NCI-H1930 (cell line): Measurements from ENCODE around the gene TUBA4A.

Source experiments
- DNase-seq, 2 experiments: peaks; one replicate each; lab custom pipeline; 2025; lab: John Stamatoyannopoulos, UW

TUBA4A gene

DNA sequence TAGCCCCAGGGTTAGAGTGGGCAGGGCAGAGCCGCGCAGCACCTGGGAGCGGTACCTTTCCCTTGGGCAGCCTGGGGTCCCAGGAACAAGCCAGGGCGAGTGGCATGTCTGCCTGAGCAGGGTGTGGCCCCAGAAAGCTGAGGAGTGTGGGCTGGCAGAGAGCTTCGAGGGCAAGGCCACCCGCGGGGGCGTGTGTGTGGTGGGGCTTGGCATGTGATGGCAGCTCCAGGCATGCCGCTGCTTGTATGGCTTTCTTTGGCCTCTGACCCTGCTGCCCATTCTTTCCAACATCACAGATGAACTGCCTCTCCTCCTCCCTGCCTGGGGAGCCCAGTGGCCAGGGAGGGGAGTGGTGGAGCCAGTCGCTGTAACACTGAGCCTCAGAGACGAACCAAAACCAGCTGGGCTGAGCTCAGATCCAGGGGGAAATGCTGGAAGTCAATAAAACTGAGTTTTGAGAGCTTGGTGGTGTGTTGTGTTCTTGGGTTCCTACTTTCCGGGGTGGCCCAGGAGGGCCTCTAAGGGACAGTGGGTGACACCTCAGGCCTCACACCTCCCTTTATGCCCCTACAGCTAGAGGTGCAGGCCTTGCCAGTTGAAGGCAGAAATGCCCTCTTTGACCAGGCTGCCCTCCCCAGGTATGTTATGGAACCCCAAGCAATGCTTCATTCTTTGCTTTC is 32.9 kb upstream of the TUBA4A start:
- DNase-seq, result no peak

DNA sequence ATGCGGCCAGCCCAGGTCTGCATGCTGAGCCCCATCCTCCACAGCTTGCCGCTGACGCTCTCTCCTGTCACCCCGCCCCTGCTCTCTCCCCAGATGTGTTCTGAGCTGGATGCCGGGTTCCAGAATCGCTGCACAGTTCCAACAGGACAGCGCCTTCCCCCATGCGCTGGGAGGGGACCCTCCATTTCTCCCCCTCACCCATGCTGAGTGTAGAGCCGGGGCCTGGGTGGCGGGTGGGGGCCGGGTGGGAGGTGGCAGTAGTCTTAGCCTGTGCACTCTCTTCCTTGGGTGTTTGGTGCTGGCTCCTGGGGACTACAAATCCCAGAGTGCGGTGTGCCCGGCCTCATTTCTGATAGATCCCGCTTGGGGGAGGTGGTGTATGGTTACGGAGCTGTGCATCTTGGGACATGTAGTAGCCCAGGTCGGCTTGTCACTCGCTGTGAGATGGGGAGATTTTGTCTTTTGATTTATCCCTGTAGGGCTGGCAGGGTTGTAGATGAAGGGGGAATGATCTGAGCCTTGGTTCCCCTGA is 32.2 kb upstream of the TUBA4A start:
- DNase-seq, result peak in 1 of 2 experiments; percentile 38

DNA sequence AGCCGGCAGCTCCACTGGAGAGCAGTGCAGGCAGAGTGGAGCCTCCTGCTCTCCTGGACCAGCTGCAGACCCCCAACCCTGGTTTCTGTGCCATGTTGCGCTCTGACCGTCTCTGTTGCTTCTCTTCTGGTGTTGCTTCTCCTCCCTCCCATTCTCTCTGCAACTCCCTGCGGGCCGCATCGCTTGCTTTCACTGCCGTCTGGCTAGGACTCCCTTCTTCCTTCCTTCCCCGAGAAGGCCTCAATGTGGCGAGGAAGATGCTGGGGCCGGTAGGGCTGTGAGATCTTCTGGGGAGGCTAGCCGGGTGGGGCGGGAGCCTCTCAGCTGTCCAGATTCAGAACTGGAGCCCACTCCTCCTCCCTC is 31.6 kb upstream of the TUBA4A start:
- no peak for DNase-seq

DNA sequence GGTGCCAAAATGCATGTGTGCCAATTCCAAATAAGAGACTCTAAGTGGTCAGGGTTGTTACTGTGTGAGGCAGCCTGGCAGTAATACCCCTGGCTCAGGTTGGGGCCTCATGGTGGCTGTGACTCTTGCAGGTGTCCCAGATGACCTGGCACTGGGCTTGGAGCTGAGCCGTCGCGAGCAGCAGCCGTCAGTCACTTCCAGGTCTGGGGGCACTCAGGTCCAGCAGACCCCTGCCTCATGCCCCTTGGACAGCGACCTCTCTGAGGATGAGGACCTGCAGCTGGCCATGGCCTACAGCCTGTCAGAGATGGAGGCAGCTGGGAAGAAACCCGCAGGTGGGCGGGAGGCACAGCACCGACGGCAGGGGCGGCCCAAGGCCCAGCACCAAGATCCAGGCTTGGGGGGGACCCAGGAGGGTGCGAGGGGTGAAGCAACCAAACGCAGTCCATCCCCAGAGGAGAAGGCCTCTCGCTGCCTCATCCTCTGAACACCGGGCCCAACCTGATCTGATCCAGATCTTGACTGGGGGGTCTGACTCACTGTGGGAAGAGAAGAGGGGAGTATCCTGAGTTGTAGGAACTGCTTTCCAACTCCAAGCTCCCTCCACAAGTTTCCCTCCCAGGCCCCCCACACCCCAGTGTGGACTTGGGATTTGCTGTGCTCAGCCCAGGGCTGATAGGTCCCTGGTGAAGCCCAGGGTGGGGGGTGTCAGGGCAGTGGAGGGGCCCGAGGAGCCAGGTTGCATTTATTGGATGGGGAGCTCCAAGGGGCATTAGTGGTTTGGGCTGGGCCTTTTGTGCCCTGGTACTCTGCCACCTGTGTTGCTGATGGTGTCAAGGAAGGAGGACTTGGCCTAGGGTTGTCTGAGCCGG is 31.0 kb upstream of the TUBA4A start:
- no peak for DNase-seq

DNA sequence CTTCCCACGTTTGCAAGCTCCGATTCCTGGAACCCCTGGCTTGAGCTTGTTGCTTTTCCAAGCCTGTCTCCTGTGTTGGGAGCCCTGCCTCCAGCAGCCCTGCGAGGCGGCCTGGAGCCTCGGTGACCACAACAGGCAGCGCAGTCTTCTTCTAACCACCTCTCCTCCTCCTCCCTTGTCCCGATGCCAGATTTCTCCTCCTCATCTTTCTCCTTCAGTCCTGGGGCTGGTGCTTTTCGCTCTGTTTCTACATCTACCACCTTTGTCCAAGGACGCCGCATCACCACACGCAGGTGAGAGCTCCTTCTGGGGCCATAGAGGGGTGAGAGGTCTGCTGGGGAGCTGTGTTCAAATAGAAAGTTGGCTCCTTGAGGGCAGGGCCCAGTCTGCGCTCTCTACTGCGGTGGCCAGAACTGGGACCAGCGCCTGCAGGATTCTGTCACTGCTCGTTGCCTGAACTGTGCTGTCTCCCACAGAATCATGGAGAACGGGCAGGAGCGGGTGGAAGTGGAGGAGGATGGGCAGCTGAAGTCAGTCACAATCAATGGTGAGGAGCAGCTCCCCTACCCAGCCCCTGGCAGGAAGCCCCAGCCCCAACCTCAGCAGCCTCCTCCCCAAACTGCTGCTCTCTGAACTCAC is 29.3 kb upstream of the TUBA4A start:
- DNase-seq, result no peak

DNA sequence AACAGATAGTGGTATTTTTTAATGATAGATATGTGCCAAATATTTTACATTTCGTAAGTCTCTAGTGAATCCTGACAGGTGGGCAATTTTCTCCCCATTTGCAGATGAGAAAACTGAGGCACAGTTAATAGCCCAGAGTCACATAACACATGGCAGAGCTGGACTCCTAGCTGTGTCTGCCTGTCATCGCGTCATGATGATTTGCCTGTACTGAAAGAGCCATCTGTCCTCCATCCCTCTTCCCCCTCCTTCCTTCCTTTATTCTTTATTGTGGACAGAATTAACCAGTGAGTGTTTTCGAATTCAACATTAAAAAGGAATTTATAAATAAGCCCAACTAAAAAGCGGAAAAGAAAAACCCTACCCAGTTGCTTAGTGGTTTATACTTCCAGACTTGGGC is 28.7 kb upstream of the TUBA4A start:
- no peak for DNase-seq

DNA sequence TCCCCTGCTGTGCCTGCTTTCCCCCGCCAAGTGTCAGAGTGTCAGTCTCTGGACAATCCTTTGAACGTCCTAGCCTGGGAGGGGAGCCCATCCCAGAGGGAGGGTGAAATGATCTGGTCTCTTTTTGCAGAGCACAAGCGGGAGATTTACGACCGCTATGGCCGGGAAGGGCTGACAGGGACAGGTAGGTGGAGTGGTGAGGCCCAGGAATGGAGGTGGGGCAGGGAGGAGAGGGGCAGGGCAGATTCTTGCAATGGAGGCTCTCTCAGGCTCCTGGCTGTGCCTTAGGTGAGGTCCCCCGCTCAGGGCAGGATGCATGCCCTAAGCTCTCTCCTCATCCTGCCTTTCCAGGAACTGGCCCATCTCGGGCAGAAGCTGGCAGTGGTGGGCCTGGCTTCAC is 27.9 kb upstream of the TUBA4A start:
- DNase-seq, result no peak

DNA sequence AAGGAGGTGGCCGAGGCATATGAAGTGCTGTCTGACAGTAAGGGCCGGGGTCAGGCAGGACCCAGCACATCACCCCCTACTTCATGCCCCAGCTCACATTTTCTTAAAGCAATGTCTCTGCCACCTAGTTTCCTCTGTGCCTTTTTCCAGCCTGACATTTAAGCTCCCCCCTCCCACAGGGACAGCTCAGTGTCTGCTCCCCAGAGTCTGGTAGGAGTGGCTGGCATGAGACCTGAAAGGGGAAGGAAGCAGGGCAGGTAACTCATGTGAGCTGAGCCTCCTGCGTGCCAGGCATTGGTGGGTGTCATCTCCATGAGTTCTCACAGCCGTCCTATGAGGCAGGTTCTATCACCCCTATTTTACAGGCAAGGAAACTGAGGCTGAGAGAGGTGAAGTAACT is 26.9 kb upstream of the TUBA4A start:
- no peak for DNase-seq

DNA sequence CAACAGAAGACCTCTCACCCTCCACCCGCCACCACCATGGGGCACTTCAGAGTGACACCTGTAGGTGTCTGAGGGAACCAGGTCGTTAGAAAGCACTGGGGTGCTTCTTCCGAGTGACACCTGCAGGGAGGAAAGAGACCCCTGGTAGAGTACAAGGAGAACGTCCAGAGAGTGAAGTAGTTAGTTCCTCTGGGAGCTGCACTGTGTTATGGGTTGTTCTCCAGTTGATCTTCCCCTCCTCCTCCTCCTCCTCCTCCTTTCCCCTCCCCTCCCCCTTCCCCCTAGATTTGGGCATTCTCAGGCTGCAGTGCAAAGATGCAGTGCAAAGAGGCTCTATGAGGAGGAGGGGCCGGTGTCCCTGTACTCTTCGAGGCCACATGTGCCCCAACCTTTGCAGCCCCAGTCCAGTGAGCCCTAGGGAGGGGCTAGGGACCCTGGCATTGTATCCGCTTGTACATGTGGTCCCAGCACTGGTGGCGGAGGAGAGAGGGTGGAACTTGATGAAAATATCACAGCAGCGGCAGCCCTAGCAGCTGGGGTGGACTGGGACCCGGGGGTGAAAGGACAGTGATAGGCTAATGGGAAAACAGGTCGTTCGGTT is 26.3 kb upstream of the TUBA4A start:
- DNase-seq, result no peak

DNA sequence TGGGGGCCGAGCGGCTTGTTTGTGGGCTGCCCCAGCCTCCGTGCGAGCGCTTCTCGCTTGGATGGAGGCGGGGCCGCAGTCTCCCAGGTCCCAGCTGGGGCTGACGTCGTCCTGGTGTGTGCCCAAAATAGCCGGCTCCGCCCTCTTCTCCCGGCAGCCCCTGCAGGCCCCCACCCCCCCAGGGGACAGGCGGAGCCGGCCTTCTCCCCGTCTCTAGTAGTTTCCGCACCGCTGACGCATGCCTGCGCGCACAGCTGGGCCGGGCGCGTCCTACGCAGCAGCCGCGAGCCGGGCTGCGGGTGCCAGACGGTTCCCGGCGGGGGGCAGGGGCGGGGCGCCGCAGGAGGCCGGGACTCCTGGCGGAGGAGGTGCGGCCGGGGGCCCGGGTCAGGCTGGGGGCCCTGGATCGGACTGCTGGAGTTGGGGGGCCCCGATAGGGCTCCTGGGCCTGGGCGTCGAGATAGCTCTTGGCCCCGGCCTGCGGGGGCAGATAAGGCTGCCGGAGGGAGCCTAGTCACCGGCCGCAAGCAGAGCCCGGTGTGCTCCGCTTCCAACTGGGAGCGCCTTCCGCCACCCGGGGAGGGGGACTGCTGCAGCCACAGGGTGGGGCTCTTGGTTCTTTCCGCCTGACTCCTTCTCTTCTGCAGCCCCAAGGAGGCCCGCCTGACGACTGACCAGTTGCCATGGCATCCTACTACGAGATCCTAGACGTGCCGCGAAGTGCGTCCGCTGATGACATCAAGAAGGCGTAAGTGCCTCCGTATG is 25.6 kb upstream of the TUBA4A start, which contains the start of gene DNAJB2:
DNAJB2 (plus strand) TSS at position 216 of the 765 bp plus-strand sequence; CDS start at position 684, 468 bp downstream.
- peak; percentile 87 to 94 for DNase-seq

DNA sequence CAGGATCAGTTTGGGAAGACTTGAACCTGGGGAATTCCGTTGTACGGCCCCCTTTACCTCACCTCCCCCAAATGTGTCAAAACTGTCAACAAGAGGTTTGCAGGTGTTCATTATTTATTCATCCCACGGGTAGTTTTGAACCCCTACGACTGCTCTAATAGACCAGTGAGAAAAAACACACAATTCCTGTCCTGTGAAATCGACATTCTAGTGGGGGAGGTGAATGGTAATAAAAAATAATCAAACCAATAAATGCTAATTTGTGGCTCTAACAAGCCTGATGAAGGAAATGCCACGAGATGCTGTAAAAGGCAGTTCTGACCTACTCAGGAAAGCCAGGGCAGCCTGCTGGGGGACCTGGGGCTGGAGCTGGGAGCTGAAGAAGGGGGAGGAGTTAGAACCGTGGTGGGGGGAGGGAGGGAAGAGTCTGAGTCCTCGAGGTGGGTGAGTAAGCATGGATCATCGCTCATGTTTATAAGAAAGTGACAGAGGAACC is 25.0 kb upstream of the TUBA4A start:
- no peak for DNase-seq

DNA sequence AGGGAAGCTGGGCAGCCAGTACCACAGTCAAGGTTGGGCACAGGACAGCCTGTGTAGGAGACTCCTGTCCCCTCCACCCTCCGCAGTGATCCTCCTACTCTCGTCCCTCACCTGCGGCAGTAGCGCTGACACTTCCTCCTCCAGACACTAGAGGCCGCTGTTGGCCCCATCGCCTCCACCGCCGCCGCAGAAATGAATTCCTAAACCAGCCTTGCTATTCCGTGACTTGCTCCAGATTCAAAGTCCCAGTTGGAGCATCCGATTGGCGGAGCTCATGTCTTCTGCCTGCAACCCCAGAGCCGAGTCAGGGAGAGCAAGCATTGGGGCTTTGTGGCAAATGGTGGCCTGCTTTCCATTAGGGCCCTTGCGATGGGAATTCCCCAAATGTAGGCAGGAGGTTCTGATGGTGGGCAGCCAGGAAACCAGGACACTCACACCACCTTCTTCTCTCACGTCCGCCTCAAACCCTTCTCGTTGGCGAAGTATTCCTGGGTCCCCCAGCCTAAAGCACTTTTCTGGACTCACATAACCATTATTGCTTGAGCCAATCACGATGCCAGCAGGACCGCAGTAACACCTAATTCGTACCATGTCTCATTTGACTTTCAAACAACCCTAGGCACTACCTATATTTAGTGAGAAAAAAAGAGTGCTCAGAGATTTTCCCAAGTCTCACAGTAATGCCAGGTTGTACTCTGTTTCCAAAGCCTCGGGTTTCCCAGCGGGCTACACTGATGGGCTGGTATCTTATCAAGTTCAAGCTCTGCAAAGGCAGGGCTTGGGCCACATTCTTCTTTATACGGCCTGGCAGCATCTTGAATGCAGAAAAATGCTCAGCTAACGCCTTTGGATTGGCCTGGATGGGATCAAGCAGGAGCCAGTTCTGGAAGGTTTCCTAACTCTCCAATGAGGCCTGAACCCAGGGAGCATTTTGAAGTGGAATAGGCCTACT is 24.3 kb upstream of the TUBA4A start:
- peak; percentile 59 to 67 for DNase-seq

DNA sequence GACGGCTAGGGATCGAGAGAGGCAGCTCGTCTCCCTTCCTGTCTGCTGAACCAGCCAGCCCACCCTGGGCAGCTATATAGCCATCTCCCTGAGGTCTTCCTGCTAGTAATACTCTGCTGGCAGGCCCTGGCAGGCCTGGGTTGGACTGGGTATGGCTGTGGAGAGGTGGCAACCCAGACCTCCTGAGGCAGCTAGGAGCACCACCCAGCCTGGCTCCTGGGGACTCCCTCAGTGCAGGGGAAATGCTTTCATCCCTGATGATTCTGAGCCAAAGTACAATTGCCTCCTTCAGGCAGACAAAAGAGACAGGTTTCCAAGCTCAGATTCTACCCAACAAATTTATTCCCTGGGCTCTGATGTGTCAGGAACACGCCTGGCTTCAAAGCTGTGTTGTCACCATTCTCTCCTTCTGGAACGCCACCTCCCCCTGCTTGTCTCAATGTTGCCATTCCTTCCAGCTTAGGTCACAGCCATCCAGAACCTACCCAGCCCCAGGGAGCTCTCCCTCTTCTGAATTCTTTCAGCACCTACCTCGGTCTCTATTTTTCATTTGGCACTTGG is 20.7 kb upstream of the TUBA4A start:
- DNase-seq, result no peak

DNA sequence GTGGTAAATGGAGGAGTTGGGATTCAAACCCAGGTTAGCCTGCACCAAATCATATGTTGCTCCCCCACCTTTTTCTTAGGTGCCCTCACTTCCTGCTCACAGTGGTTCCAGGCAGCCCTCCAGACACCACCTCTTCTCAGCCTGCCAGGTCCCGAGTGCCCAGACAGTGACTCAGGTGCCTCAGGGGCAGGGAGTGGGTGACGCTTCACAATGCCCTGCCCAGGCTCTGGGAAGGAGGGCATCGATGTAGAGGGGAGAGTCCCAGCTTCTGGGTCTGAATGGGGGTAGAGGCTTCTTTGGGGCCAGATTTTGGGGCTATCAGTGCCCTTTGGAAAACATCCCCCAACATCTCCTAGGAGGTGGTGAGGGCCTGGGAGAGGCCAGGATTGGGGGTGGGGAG is 20.2 kb upstream of the TUBA4A start:
- no peak for DNase-seq

DNA sequence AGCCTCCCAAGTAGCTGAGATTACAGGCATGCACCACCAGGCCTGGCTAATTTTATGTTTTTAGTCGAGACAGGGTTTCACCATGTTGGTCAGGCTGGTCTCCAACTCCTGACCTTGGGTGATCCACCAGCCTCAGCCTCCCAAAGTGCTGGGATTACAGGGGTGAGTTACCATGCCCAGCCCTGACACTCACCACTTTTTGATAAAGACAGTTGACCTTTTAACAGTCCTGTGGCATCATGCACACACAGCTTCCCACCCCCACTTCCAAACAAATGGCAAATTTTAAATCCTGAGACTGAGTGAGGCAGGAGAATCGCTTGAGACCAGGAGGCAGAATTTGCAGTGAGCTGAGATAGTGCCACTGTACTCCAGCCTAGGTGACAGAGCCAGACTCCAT is 19.3 kb upstream of the TUBA4A start:
- no peak for DNase-seq

DNA sequence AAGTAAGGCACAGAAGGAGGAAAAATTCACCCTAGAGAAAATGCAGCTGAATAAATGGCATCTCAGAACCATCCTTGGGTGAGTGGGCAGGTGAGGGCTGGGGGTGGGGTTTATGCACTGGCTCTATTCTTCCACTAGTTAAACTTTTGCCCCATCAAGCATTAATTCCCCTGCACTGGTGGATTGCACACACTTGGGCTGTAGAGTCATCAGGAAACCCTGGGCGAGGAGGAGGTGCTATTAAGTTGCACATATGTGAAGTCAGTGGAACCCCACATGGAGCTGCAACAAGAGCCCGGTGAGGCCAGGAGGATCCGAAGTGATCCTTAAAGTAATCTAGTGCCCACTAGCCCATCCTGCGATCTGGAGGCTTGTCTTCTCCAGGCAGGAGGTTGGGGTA is 18.6 kb upstream of the TUBA4A start:
- DNase-seq, result no peak

DNA sequence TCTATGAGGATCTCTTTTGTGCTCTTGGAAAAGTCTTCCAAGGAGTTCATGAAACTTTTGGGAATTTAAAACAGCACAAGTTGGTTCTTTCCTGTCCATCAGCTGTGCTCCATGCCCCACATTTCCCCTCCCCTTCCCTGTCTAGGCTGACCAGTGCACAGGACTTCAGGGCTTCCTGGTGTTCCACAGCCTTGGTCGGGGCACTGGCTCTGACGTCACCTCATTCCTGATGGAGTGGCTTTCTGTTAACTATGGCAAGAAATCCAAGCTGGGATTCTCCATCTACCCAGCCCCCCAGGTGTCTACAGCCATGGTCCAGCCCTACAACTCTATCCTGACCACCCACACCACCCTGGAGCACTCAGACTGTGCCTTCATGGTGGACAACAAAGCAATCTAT is 17.3 kb upstream of the TUBA4A start:
- DNase-seq, result no peak

DNA sequence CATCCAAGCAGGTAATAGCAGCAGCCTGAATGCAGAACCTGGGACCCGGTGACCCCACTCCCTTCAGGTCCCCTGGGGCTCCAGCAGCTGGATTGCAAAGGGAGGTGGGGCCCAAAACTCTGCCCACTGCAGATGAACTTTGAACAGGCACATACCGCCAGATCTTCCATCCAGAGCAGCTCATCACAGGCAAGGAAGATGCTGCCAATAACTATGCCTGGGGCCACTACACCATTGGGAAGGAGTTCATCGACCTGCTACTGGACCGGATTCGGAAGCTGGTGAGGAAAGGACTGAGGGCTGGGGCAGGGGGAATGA is 16.3 kb upstream of the TUBA4A start:
- no peak for DNase-seq

DNA sequence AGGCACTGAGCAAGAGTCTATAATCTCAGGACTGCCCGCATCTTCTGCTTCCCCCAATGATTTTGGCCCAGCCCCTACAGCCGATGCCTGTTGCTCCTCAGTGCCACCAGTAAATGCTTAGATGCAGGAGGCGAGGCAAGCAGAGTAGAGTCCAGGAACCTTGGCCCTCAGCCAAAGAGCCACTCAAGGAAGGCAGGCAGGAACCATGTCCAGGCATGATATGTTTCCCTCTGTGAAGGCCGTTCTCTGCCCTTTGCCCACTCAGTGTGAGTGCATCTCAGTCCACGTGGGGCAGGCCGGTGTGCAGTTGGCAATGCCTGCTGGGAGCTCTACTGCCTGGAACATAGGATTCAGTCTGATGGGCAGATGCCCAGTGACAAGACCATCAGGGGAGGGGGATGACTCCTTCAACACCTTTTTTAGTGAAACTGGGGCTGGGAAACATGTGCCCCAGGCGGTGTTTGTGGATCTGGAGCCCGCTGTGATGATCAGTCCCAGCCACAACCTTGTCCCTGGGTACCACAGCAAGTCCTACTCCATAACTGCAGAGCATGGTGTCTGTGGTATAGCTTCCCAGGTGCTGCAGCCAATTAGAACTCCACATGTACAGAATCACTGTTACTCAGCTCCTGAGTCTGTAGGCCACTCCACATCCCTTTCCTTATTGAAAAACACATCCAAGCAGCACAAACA is 15.8 kb upstream of the TUBA4A start:
- DNase-seq, result no peak
